ENCODE data around the gene CHRNB2. TPM values are rescaled to one million over a fixed set of nuclear protein-coding genes. Genes with fewer than 3 reads are reported as not detected.

Gene CHRNB2
- 0.13 and 0.64 TPM in 2 replicates for total RNA-seq

GRCh38 chr1:154567386-154568156 is at the start of gene CHRNB2:
Gene CHRNB2, plus strand, starts transcription at chr1:154567778. Its CDS starts 267 bp downstream, at chr1:154568045.

GRCh38 chr1:154557939-154558719 is 9.4 kb upstream of the CHRNB2 start, which contains the start of gene UBE2Q1:
Gene UBE2Q1, minus strand, starts transcription at chr1:154558662. Its CDS starts 109 bp downstream, at chr1:154558553.

GRCh38 chr1:154607609-154608396 is 40.2 kb downstream of the CHRNB2 start, which contains the start of gene ADAR:
Gene ADAR, minus strand, starts transcription at chr1:154608186. Its CDS starts 180 bp downstream, at chr1:154608006.

Other genes with a start within 250 kb of the CHRNB2 start
- gene AQP10, start 246.7 kb upstream of the CHRNB2 start, total RNA-seq: under 0.01 TPM in 1 of 2 replicates, not detected in the other
- 62.4 and 64.0 TPM in 2 replicates for gene ATP8B2, start 242.3 kb upstream of the CHRNB2 start, total RNA-seq
- 1.3 and 12.2 TPM in 2 replicates for gene IL6R, start 162.4 kb upstream of the CHRNB2 start, total RNA-seq
- not detected in 2 replicates for gene TDRD10, start 65.6 kb upstream of the CHRNB2 start, total RNA-seq
- gene SHE, start 65.4 kb upstream of the CHRNB2 start, total RNA-seq: 0.24 and 0.26 TPM in 2 replicates
- gene UBE2Q1, start 9.1 kb upstream of the CHRNB2 start, total RNA-seq: 18.0 and 22.7 TPM in 2 replicates
- 80.8 and 87.7 TPM in 2 replicates for gene ADAR, start 40.4 kb downstream of the CHRNB2 start, total RNA-seq